ENCODE data around the gene PPP3CA.

Gene PPP3CA

DNA sequence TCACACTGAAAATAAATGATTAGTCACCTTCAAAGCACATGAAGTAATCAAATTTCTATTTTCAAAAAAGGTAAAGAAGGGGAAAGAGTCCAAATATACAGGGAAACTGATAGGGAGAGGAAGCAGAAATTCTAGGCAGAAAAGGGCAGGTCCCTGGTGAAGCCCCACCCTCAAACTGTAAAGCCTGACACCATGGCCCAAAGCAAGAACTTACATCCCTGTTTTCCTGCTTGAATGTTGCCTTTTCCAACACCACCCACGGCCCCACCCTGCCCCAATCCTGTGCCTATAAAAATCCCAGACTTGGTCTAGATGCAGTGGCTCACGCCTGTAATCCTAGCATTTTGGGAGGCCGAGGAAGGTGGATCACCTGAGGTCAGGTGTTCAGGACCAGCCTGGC lies 361.8 kb downstream of the PPP3CA start:
- no peak for DNase-seq

DNA sequence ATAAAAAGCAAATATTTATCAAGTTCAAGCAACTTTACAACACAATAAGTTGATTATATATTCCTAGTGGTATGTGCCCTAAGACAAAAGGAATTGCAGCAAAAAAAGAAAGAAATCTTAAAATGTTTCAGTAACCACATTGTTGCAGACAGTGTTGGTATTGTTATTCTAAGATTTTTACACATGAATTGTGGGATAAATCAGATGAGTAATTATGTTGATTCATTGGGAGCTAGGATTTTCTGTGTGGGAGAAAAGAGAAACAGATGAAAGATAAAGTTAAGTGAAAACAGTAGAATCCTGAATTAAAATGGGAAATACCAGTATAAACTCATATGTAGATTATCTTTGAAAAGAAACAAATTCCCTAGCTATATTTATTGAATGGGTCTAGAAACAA lies 362.4 kb downstream of the PPP3CA start:
- DNase-seq = no peak

DNA sequence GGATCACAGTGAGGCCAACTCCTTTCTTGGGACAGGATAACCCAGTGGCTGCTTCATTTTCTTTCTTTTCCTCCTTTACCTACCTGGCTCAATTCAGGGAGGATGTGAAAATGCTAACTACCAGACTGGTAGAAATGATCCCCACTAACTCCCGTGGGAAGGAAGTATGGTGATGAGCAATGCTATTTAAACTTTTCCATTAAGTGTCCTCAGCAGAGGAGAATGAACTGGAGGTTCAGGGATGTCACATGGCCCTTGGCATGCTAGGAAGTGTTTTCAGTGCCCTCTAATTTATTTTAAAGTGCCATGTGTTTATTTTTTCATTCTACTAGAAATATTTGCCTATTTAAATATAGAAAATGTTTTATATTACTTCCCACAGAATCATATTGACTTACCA lies 363.9 kb downstream of the PPP3CA start:
- no peak for DNase-seq

DNA sequence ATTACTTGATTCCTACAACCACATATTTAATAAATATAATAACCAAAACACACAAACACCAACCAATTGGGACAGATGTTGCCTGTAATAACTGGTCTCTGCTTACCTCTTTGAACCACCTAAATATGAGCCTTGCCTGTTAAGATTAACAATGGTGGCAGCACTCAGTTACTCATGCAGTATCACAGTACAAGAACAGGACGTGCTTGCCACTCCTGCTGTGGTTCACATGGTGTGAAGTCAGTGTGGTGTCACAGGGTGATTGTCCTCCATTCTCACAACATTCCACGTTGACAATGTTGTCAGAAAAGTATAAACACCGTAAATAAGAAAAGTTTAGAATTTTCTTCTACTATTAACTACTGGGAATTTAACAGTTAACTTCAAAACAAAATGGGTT lies 365.0 kb downstream of the PPP3CA start:
- DNase-seq = no peak

DNA sequence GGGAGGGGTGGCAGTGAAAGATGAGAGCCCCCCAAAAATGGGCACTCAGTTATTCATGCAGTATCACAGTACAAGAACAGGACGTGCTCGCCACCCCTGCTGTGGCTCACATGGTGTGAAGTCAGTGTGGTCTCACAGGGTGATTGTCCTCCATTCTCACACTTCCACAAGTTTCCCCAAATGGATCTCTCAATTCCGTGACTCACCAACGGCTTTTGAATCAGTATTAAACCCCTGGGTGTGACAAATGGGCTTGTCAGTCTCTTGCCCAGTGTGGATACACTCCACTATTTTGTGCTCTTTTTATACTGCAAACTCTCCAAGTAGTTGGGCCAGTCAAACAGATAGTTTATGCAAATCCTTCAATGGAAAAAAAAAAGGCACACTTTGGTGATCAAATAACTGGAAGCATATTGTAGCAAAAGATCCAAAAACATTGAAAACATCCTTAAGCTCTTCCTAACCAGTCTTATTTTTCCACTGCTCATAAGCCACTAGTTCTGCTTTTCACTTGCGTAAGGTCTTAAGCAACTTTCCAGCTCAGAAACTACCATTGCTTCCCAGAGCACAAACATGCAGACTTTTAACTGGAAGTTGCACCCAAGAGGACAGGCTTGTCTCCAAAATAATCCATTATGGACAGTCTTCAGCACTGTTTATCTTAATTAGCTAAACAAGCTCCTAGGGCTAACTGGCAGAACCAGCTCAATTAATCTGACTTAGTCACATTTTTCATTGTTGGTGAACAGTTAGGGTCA lies 365.7 kb downstream of the PPP3CA start:
- DNase-seq = no peak

DNA sequence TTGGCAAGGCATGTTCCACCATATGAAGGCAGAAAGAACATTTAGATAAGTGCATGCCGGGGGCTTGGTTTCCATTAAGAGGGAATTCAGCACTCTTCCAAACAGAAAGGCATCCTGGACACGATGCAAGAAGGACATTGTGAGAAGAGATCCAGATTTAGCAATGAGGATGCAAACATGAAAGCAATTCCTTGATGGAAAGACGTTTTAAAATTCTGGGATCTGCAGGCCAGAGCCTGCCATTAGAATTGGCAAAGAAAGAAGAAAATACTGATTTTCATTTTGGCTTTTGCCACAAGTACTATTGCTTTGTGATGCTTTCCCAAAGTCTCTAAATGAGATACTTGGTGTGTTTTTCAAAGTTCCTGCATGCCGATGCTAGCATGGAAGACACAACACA lies 367.6 kb downstream of the PPP3CA start:
- DNase-seq = no peak

DNA sequence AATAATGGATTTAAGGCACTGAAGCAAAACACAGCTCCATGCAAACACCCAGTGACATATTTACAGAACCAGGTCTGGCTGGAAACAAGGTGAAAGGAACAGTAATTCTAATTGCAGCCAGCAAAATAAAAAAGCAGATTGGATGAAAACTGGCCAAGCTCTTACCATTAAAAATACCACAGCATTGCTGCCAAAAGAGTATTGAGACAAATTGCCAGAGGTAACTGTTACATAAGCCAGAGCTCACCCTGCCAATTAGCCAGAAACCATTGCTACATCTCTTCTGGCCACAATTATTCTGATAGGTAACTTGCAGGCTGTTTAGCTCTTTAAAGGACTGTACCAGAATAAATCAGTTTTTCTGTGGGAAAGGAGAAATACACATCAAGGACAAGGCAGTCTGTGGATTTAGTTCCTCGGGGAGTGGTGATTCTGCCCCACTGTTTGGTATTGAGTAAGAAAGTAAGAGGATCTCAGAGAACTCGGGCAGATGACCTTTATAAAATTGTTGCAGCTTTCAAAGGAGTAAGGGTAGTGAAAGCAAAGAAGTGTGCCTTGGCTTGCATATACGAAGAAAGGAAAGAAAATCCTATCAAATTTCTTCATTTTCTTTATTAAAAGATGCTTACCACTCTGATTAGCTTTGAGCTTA lies 369.5 kb downstream of the PPP3CA start:
- DNase-seq = no peak

DNA sequence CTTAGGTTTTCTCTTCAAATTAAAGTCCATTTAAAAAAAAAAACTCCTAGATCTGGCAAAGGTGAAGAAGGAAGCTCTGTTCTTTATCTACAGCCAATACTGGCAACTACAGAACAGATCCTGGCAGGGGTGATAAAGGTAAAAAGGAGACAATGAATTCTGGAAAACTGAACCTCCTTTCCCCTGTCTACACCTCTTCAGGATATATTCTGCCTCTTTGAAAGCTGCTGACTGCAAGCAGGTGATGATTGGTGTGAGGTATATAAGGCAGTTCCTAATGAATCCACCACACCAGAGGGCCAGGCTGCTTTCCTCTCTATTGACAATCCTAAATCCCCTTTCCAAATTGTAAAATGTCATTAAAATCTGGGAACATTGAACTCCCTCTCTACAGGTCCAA lies 370.1 kb downstream of the PPP3CA start:
- DNase-seq = no peak
